ENCODE data around the gene BAZ2B.
A peak's percentile ranks its signal among the peaks of the same experiment; 100 is the strongest.

The BAZ2B gene, protein sequence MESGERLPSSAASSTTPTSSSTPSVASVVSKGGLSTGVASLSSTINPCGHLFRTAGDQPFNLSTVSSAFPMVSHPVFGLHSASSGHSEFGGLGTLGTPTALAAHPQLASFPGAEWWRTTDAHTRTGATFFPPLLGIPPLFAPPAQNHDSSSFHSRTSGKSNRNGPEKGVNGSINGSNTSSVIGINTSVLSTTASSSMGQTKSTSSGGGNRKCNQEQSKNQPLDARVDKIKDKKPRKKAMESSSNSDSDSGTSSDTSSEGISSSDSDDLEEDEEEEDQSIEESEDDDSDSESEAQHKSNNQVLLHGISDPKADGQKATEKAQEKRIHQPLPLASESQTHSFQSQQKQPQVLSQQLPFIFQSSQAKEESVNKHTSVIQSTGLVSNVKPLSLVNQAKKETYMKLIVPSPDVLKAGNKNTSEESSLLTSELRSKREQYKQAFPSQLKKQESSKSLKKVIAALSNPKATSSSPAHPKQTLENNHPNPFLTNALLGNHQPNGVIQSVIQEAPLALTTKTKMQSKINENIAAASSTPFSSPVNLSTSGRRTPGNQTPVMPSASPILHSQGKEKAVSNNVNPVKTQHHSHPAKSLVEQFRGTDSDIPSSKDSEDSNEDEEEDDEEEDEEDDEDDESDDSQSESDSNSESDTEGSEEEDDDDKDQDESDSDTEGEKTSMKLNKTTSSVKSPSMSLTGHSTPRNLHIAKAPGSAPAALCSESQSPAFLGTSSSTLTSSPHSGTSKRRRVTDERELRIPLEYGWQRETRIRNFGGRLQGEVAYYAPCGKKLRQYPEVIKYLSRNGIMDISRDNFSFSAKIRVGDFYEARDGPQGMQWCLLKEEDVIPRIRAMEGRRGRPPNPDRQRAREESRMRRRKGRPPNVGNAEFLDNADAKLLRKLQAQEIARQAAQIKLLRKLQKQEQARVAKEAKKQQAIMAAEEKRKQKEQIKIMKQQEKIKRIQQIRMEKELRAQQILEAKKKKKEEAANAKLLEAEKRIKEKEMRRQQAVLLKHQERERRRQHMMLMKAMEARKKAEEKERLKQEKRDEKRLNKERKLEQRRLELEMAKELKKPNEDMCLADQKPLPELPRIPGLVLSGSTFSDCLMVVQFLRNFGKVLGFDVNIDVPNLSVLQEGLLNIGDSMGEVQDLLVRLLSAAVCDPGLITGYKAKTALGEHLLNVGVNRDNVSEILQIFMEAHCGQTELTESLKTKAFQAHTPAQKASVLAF (N-terminal part only)

DNA sequence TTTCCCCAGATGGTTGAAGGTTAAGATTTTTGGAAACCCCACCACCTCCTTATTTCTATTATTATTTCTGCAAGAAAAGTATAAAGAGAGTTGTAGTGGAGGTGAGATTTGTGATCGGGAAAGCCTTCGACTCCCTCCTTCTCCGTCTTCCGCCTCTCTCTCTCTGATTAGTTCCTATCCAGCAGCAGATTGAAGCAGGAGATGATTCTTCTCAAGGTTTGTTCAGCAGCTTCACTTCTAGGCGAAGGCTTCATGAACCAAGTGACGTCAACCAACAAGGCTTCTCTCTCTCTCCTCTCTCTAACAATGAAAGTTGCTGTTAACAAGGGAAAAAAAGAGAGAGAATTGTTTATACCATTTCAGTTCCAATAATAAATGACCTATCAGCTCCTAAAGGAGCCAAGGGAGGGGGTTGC lies at the start of gene BAZ2B:
TSS of gene BAZ2B (minus strand) at position 263 of the 416 bp plus-strand sequence. CDS start 137,829 bp downstream, outside the sequence.
- H3K9me3 ChIP-seq (ENCODE audit: insufficient read depth, low read depth, low read length) = no peaks in the 10 kb centered on the region
- no peaks in the 10 kb centered on the region for H3K27me3 ChIP-seq (ENCODE audit: insufficient read depth, low read length, poor library complexity, severe bottlenecking)
- peak within 1 kb of the TSS; percentile 92 for H3K9ac ChIP-seq (ENCODE audit: low read depth, low read length, poor library complexity, severe bottlenecking)
- peak within 1 kb of the TSS; percentile 93 for H2AFZ ChIP-seq (ENCODE audit: low read length)
- H3F3A ChIP-seq (ENCODE audit: low read depth) = no peaks in the 10 kb centered on the region
- H3K4me3 ChIP-seq (ENCODE audit: low read length, poor library complexity, severe bottlenecking) = peak within 1 kb of the TSS; percentile 85
- H3K4me2 ChIP-seq (ENCODE audit: low read depth, low read length, poor library complexity, severe bottlenecking) = peak within 1 kb of the TSS; percentile 87
- no peaks in the 10 kb centered on the region for H3K9me2 ChIP-seq (replicated peaks; ENCODE audit: low read depth, low read length)
- no peaks in the 10 kb centered on the region for H3K36me3 ChIP-seq (ENCODE audit: insufficient read depth, low read length)
- no peak for TF ChIP-seq EZH2phosphoT487 (IDR thresholded peaks at IDR 0.05; ENCODE audit: borderline replicate concordance)
- TF ChIP-seq, protein P1, sequence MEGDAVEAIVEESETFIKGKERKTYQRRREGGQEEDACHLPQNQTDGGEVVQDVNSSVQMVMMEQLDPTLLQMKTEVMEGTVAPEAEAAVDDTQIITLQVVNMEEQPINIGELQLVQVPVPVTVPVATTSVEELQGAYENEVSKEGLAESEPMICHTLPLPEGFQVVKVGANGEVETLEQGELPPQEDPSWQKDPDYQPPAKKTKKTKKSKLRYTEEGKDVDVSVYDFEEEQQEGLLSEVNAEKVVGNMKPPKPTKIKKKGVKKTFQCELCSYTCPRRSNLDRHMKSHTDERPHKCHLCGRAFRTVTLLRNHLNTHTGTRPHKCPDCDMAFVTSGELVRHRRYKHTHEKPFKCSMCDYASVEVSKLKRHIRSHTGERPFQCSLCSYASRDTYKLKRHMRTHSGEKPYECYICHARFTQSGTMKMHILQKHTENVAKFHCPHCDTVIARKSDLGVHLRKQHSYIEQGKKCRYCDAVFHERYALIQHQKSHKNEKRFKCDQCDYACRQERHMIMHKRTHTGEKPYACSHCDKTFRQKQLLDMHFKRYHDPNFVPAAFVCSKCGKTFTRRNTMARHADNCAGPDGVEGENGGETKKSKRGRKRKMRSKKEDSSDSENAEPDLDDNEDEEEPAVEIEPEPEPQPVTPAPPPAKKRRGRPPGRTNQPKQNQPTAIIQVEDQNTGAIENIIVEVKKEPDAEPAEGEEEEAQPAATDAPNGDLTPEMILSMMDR (conservative IDR thresholded peaks at IDR 0.05; ENCODE audit: low read length) = no peak
- H3K4me1 ChIP-seq (ENCODE audit: insufficient read depth, low read length, poor library complexity, severe bottlenecking) = peaks cover 30% of the 10 kb centered on the region
- peaks cover 35% of the 10 kb centered on the region for H3K79me2 ChIP-seq (ENCODE audit: insufficient read depth, low read length)
- H4K20me1 ChIP-seq (ENCODE audit: insufficient read depth, low read length, poor library complexity, severe bottlenecking) = peaks cover 8% of the 10 kb centered on the region

DNA sequence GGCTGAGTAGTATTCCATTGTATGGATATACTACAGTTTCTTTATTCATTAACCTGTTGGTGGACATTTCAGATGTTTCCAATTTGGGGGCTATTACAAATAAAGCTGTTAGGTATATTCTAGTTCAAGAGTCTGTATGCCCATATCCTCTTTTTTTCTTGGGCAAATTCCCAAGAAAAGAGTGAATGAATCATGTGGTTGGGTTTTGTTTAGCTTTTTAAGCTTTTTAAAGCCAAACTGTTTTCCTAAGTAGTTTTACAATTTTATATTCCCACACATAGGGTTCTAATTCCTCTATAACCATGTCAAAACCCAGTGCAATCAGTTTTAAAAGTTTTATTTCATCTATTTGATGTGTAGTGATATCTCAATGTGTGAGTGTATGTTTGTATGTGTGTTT lies 44.9 kb upstream of the BAZ2B start:
- Histone ChIP-seq H3K4me2 (ENCODE audit: low read depth, low read length, poor library complexity, severe bottlenecking) (no peak overlapping the region), H3K27me3 (ENCODE audit: insufficient read depth, low read length, poor library complexity, severe bottlenecking) (no peaks in the 10 kb centered on the region), H3K9ac (ENCODE audit: low read depth, low read length, poor library complexity, severe bottlenecking) (no peak overlapping the region), H3K9me3 (ENCODE audit: insufficient read depth, low read depth, low read length) (no peaks in the 10 kb centered on the region), H3F3A (ENCODE audit: low read depth) (no peaks in the 10 kb centered on the region), H3K36me3 (ENCODE audit: insufficient read depth, low read length) (no peaks in the 10 kb centered on the region), H2AFZ (ENCODE audit: low read length) (no peak overlapping the region), H4K20me1 (ENCODE audit: insufficient read depth, low read length, poor library complexity, severe bottlenecking) (no peaks in the 10 kb centered on the region), H3K4me3 (ENCODE audit: low read length, poor library complexity, severe bottlenecking) (no peak overlapping the region), H3K79me2 (ENCODE audit: insufficient read depth, low read length) (no peaks in the 10 kb centered on the region), H3K4me1 (ENCODE audit: insufficient read depth, low read length, poor library complexity, severe bottlenecking) (no peaks in the 10 kb centered on the region), H3K9me2 (replicated peaks; ENCODE audit: low read depth, low read length) (no peaks in the 10 kb centered on the region)
- TF ChIP-seq EZH2phosphoT487 (IDR thresholded peaks at IDR 0.05; ENCODE audit: borderline replicate concordance) = no peak
- TF ChIP-seq, protein P1 (conservative IDR thresholded peaks at IDR 0.05; ENCODE audit: low read length) = no peak

Measured in Loucy (cell line).